ENCODE measurements around the gene ARMH4. TPM values are rescaled to one million over a fixed set of nuclear protein-coding genes. Genes with fewer than 3 reads are reported as not detected.

Gene ARMH4
- total and polyA plus RNA-seq, 10 of the 15 experiments (the other 5 are each of a cell fraction or from before 2014, with no cell fraction given): 0.50 to 0.97 (median 0.60) TPM; not detected in 7

DNA sequence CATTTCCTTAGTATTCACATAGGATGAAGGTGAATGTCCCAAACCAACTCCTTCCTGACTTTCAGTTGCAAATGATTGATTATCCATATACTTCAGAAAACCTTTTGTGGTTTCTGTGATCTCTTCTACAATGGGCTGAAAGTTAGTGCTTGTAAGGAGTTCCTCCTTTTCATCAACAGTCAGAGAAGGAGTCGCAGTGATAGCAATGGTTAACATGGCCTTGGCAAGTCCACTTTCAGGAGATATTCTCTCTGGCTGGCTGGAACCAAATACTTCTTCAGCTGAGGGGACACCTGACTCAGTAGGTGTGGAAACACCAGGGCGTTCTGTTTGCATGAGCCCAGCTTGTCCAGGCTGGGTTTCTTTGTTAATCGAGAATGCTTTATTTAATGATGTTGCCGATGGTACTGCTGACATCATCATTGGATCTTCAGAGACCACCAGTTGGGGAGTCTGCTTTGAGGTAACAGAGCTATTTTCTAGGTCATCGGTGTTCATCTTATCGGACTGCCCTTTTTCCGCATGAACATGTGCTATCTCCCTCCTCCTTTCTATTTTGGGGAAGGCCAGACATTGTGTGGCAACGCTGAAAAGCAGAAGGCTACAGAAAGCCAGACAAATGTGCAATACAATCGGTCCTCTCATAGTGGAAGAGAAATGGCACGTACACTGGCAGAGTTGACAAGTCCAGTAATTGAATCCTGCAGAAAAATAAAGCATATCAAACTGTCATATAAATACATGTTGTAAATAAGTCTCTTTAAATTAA is 13.1 kb downstream of the ARMH4 start:
- Histone ChIP-seq H3K27ac (ENCODE audit: control insufficient read depth, insufficient read depth) (no peak overlapping the region), H2AFZ (ENCODE audit: control insufficient read depth, low read depth, low read length) (no peak overlapping the region), H4K20me1 (ENCODE audit: control insufficient read depth, insufficient read depth) (no peaks in the 10 kb centered on the region), H3K79me2 (ENCODE audit: control insufficient read depth, insufficient read depth, low read length) (no peaks in the 10 kb centered on the region), H3K4me2 (ENCODE audit: control insufficient read depth, insufficient read depth) (no peak overlapping the region), H3K27me3 (replicated peaks in 1 of 2; ENCODE audit: control insufficient read depth in 2 of 2, insufficient read depth in 2 of 2, low read length in 1 of 2) (no peaks in the 10 kb centered on the region), H3K9ac (ENCODE audit: control insufficient read depth, insufficient read depth, low read length) (no peak overlapping the region), H3K4me3 (no peak overlapping the region), H3K9me3 (replicated peaks; ENCODE audit: control insufficient read depth, insufficient read depth, low read length) (no peaks in the 10 kb centered on the region), H3K4me1 (ENCODE audit: control insufficient read depth, insufficient read depth, low read length) (no peaks in the 10 kb centered on the region), H3K36me3 (ENCODE audit: control insufficient read depth in 2 of 2, insufficient read depth in 2 of 2, low read length in 1 of 2) (no peaks in the 10 kb centered on the region)
- in situ Hi-C loops (cut with MboI) (no loop called here), intact Hi-C loops (cut with micrococcal nuclease; ENCODE audit: unreplicated experiment) (no loop called here)
- ChIA-PET CTCF (no interaction called here), RAD21 (ENCODE audit: unreplicated experiment) (no interaction called here), SMC1A (ENCODE audit: uncharacterized antibody, unreplicated experiment) (no interaction called here), POLR2A (no interaction called here)
- TF ChIP-seq KLF5 (IDR thresholded peaks at IDR 0.05; ENCODE audit: partially characterized antibody) (no peak), CREB1 (IDR thresholded peaks at IDR 0.05; ENCODE audit: low read depth) (no peak), NFIC (IDR thresholded peaks at IDR 0.05; ENCODE audit: low read depth, low read length) (no peak), KDM1A (IDR thresholded peaks at IDR 0.05; ENCODE audit: borderline replicate concordance) (no peak), ASH2L (IDR thresholded peaks at IDR 0.05; ENCODE audit: borderline replicate concordance, low read depth) (no peak), SUPT20H (IDR thresholded peaks at IDR 0.05; ENCODE audit: borderline replicate concordance, control insufficient read depth, low read depth, low read length) (no peak), CHD4 (IDR thresholded peaks at IDR 0.05) (no peak), FOS (IDR thresholded peaks at IDR 0.05; ENCODE audit: borderline replicate concordance, extremely low read depth, insufficient read length) (no peak), HDAC2 (IDR thresholded peaks at IDR 0.05) (no peak), RBBP5 (conservative IDR thresholded peaks at IDR 0.05) (no peak)
- TF ChIP-seq, protein P1, sequence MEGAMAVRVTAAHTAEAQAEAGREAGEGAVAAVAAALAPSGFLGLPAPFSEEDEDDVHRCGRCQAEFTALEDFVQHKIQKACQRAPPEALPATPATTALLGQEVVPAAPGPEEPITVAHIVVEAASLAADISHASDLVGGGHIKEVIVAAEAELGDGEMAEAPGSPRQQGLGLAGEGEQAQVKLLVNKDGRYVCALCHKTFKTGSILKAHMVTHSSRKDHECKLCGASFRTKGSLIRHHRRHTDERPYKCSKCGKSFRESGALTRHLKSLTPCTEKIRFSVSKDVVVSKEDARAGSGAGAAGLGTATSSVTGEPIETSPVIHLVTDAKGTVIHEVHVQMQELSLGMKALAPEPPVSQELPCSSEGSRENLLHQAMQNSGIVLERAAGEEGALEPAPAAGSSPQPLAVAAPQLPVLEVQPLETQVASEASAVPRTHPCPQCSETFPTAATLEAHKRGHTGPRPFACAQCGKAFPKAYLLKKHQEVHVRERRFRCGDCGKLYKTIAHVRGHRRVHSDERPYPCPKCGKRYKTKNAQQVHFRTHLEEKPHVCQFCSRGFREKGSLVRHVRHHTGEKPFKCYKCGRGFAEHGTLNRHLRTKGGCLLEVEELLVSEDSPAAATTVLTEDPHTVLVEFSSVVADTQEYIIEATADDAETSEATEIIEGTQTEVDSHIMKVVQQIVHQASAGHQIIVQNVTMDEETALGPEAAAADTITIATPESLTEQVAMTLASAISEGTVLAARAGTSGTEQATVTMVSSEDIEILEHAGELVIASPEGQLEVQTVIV (IDR thresholded peaks at IDR 0.05; ENCODE audit: borderline replicate concordance, partially characterized antibody): no peak
- TF ChIP-seq, protein P2, sequence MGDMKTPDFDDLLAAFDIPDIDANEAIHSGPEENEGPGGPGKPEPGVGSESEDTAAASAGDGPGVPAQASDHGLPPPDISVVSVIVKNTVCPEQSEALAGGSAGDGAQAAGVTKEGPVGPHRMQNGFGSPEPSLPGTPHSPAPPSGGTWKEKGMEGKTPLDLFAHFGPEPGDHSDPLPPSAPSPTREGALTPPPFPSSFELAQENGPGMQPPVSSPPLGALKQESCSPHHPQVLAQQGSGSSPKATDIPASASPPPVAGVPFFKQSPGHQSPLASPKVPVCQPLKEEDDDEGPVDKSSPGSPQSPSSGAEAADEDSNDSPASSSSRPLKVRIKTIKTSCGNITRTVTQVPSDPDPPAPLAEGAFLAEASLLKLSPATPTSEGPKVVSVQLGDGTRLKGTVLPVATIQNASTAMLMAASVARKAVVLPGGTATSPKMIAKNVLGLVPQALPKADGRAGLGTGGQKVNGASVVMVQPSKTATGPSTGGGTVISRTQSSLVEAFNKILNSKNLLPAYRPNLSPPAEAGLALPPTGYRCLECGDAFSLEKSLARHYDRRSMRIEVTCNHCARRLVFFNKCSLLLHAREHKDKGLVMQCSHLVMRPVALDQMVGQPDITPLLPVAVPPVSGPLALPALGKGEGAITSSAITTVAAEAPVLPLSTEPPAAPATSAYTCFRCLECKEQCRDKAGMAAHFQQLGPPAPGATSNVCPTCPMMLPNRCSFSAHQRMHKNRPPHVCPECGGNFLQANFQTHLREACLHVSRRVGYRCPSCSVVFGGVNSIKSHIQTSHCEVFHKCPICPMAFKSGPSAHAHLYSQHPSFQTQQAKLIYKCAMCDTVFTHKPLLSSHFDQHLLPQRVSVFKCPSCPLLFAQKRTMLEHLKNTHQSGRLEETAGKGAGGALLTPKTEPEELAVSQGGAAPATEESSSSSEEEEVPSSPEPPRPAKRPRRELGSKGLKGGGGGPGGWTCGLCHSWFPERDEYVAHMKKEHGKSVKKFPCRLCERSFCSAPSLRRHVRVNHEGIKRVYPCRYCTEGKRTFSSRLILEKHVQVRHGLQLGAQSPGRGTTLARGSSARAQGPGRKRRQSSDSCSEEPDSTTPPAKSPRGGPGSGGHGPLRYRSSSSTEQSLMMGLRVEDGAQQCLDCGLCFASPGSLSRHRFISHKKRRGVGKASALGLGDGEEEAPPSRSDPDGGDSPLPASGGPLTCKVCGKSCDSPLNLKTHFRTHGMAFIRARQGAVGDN (IDR thresholded peaks at IDR 0.05): no peak
- ATAC-seq: no peak
- 53% methylated on average over 10 of the region's 10 CpGs for WGBS (ENCODE audit: insufficient coverage, insufficient replicate concordance, low lambda C conversion rate, missing lambda C conversion rate)
- BruUV-seq (replicated peaks): no TSS peak
- FAIRE-seq: no peak
- no peak for DNase-seq (ENCODE audit: low read depth, low spot score)
